T-cell (primary cell): Measurements from ENCODE around the gene AMDHD1. TPM values are rescaled to one million over a fixed set of nuclear protein-coding genes. Genes with fewer than 3 reads are reported as not detected.

Experiments used
- ATAC-seq, 4 experiments: fragments of 200-7000 bp in 3 of 4; fragments of 150-1000 bp in 1 of 4; cut with Tn5 transposase; replicated peaks in 1 of 4; 1 replicate in 3 of 4; 2 replicates in 1 of 4; pipeline ENCODE4 v1.10.0; 2021; ENCODE audit warnings: moderate library complexity in 3 of 4, mild to moderate bottlenecking in 2 of 4, moderate number of reproducible peaks in 1 of 4
- CTCF ChIA-PET, 2 donors: fragments of 300-600 bp; sonication (Branson Sonifier 250); formaldehyde crosslinking; loops; one replicate each; lab custom pipeline; 2022; ENCODE audit warnings: antibody characterized with exemption in 2 of 2; lab: Charles Lee
- POLR2A ChIA-PET, 2 donors: fragments of 300-600 bp; sonication (Branson Sonifier 250); formaldehyde crosslinking; loops; one replicate each; lab custom pipeline; 2022; ENCODE audit warnings: antibody characterized with exemption in 2 of 2; lab: Charles Lee
- DNase-seq, 35 experiments: peaks; one replicate each; pipeline versions ENCODE4 v3.0.0 to v3.0.0-alpha.2; 2013 to 2023
- H3K27ac ChIP-seq: one replicate; pipeline ENCODE4 v1.5.1; 2013; ENCODE audit warnings: low read length
- H3K27me3 ChIP-seq, 2 experiments: replicated peaks in 1 of 2; 1 replicate in 1 of 2; 2 replicates in 1 of 2; pipeline versions ENCODE4 v1.6.1 to v1.7.0; 2013; ENCODE audit warnings: low read length in 1 of 2, mixed read lengths in 1 of 2; ENCODE audit not compliant: control insufficient read depth in 2 of 2, insufficient read depth in 2 of 2; ENCODE audit errors: extremely low read depth in 1 of 2
- H3K36me3 ChIP-seq, 2 donors: 1 replicate in 1 of 2; 2 replicates in 1 of 2; pipeline versions ENCODE4 v1.6.1 to v1.7.0; 2013; ENCODE audit warnings: low read length in 1 of 2; ENCODE audit not compliant: control insufficient read depth in 2 of 2, insufficient read depth in 1 of 2; ENCODE audit errors: extremely low read depth in 1 of 2
- H3K4me1 ChIP-seq, 2 experiments: 1 replicate in 1 of 2; 2 replicates in 1 of 2; pipeline versions ENCODE4 v1.6.1 to v1.7.0; 2013; ENCODE audit warnings: low read length in 2 of 2, mixed read lengths in 1 of 2; ENCODE audit not compliant: insufficient read depth in 2 of 2, control insufficient read depth in 1 of 2; ENCODE audit errors: extremely low read depth in 1 of 2
- H3K4me3 ChIP-seq, 2 donors: 1 replicate in 1 of 2; 2 replicates in 1 of 2; pipeline versions ENCODE4 v1.5.1 to v1.7.0; 2013; ENCODE audit warnings: mild to moderate bottlenecking in 2 of 2, low read length in 1 of 2, moderate library complexity in 1 of 2; ENCODE audit not compliant: control insufficient read depth in 1 of 2; ENCODE audit errors: extremely low read depth in 1 of 2
- H3K9me3 ChIP-seq: 2 replicates; pipeline ENCODE4 v1.7.0; 2013
- H3K27ac Mint-ChIP-seq, 2 donors: one replicate each; pipeline ENCODE4 v1.8.0; 2020 to 2021; ENCODE audit warnings: mild to moderate bottlenecking in 2 of 2, mixed read lengths in 2 of 2
- H3K27me3 Mint-ChIP-seq, 2 donors: one replicate each; pipeline ENCODE4 v1.8.0; 2021 to 2022; ENCODE audit warnings: mixed read lengths in 2 of 2
- H3K36me3 Mint-ChIP-seq: one replicate; pipeline ENCODE4 v1.8.0; 2021; ENCODE audit warnings: mixed read lengths
- H3K4me1 Mint-ChIP-seq, 3 donors: one replicate each; pipeline ENCODE4 v1.8.0; 2020 to 2022; ENCODE audit warnings: mixed read lengths in 3 of 3, mild to moderate bottlenecking in 1 of 3
- H3K4me3 Mint-ChIP-seq, 3 donors: one replicate each; pipeline ENCODE4 v1.8.0; 2020 to 2022; ENCODE audit warnings: mild to moderate bottlenecking in 3 of 3, mixed read lengths in 3 of 3, moderate library complexity in 3 of 3
- H3K9me3 Mint-ChIP-seq, 3 donors: one replicate each; pipeline ENCODE4 v1.8.0; 2020 to 2022; ENCODE audit warnings: mixed read lengths in 3 of 3
- WGBS: methylation state at CpG from one replicate; pipeline ENCODE4 v1.1.5; 2013; ENCODE audit warnings: missing lambda C conversion rate; ENCODE audit not compliant: insufficient coverage; 5-methylcytosine and 5-hydroxymethylcytosine counted together
- total RNA-seq, 35 experiments: library from RNA in 6 of 35; stranded (reverse) in 6 of 35; fragments of 120-200 nt in 1 of 35; gene quantifications; one replicate each; pipeline versions ENCODE4 v1.2.1 to v1.2.4 and lab custom pipeline; 2013 to 2026

Gene AMDHD1
- total RNA-seq, 5 donors from 2014 or later (not counting 1 experiment from before 2014, with no cell fraction given) = 0.40 to 2.6 (median 1.2) TPM

DNA sequence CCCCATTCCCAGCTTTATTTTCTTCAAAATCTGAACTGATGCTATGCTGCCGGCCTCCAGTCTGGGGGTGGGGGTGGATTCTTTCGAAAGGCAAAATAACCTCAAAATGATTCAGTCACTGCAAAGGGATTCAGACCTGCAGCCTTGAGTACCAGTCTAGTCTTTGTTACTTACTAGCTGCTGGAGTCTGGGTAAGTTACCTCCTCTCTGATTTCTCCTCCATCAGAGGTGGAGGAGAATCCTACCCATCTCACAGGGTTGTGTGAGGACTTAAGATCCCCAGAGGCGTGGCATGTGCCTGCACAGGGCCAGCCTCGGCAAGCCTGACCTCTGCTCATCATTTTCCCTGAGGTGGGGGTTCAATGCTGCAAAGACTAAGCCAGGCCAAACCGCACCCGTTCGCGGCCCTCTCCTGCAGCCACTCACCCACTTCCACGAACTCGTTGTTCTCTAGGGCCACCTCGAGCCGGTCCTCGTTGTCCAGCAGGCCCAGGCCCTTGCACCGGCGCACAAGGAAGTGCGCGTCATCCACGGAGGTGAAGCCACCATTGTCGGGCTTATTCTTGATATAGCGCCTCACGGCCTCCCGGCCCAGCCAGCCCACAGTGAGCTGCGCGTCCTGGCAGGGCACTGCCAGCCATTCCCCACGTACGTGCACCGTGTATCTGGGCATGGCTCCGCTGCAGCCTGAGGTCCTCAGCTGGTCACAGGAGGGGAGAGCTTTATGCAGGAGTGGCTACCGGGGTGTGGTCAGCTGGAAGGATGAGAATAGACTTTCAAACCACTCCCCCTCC, 52.3 kb downstream of the AMDHD1 start:
- Mint-ChIP-seq H3K9me3 (no peaks in the 10 kb centered on the region), H3K27me3 (no peaks in the 10 kb centered on the region), H3K4me1 (peaks cover 3 to 5% (median 3%) of the 10 kb centered on the region in 3 donors), H3K4me3 (no peak overlapping the region), H3K36me3 (peaks cover 21% of the 10 kb centered on the region), H3K27ac (no peak overlapping the region)
- H3K4me3 ChIP-seq = no peak overlapping the region
- WGBS = 96% methylated on average over 21 of the region's 29 CpGs
- no peak for ATAC-seq
- POLR2A ChIA-PET = no interaction called here
- CTCF ChIA-PET = interaction anchor here in 1 of 2 donors (1.0 kb wide), 1 partner anchor 77 kb away, joined by 5 read pairs; no protein-coding TSS in a partner anchor
- no peak for DNase-seq
- no peaks in the 10 kb centered on the region for H3K27me3 ChIP-seq
- no peaks in the 10 kb centered on the region for H3K9me3 ChIP-seq
- H3K27ac ChIP-seq = no peak overlapping the region
- H3K36me3 ChIP-seq = peaks cover 0 to 3% of the 10 kb centered on the region in 2 donors
- no peaks in the 10 kb centered on the region for H3K4me1 ChIP-seq

- H3K9me3 ChIP-seq = no peaks in the 10 kb centered on the region
- no peak for DNase-seq
- no peak within 1 kb of the TSS for H3K4me3 ChIP-seq
- no peaks in the 10 kb centered on the region for H3K27me3 ChIP-seq
- 51% methylated on average over 5 of the region's 7 CpGs for WGBS
- ATAC-seq = no peak
- CTCF ChIA-PET = interaction anchor here in 1 of 2 donors (5.5 kb wide), 1 partner anchor 78 kb away, joined by 86 read pairs; no protein-coding TSS in a partner anchor
- no peak within 1 kb of the TSS for H3K27ac ChIP-seq
- no peaks in the 10 kb centered on the region for H3K4me1 ChIP-seq
- Mint-ChIP-seq H3K9me3 (no peaks in the 10 kb centered on the region), H3K27ac (no peak within 1 kb of the TSS), H3K4me3 (no peak within 1 kb of the TSS), H3K4me1 (peaks cover 3 to 5% (median 3%) of the 10 kb centered on the region in 3 donors), H3K36me3 (peaks cover 21% of the 10 kb centered on the region), H3K27me3 (no peaks in the 10 kb centered on the region)
- POLR2A ChIA-PET = no interaction called here
- peaks cover 2 to 3% of the 10 kb centered on the region in 2 donors for H3K36me3 ChIP-seq
These were observed 53.0 kb downstream of the AMDHD1 start, which contains the start of gene HAL for GRCh38 chr12:95996034-95996658. Gene HAL (minus strand): TSS chr12:95996344. CDS start chr12:95995910, 434 bp downstream.

GRCh38 chr12:95997276-95997675, 54.1 kb downstream of the AMDHD1 start:
- Histone ChIP-seq H3K4me3 (no peak overlapping the region), H3K27me3 (no peaks in the 10 kb centered on the region), H3K9me3 (no peaks in the 10 kb centered on the region), H3K36me3 (peaks cover 3 to 6% of the 10 kb centered on the region in 2 donors), H3K4me1 (no peaks in the 10 kb centered on the region), H3K27ac (no peak overlapping the region)
- no peak for ATAC-seq
- peaks cover 3 to 5% (median 3%) of the 10 kb centered on the region in 3 donors for H3K4me1 Mint-ChIP-seq
- POLR2A ChIA-PET = no interaction called here
- H3K36me3 Mint-ChIP-seq = peaks cover 18% of the 10 kb centered on the region
- 79% methylated on average over 3 of the region's 3 CpGs for WGBS
- no peak for DNase-seq
- CTCF ChIA-PET = interaction anchor here (0.5 to 5.5 kb wide), 7 partner anchors 10 to 880 kb away, joined by 3 to 86 read pairs (median 4); no protein-coding TSS in a partner anchor
- H3K27ac Mint-ChIP-seq = no peak overlapping the region
- no peaks in the 10 kb centered on the region for H3K9me3 Mint-ChIP-seq
- H3K4me3 Mint-ChIP-seq = no peak overlapping the region
- no peaks in the 10 kb centered on the region for H3K27me3 Mint-ChIP-seq

- H3K36me3 Mint-ChIP-seq = peaks cover 22% of the 10 kb centered on the region
- POLR2A ChIA-PET = no interaction called here
- 83% methylated on average over 1 of the region's 5 CpGs for WGBS
These were observed 54.9 kb downstream of the AMDHD1 start for GRCh38 chr12:95997911-95998510.

GRCh38 chr12:95998611-95999286, 55.6 kb downstream of the AMDHD1 start:
- ChIA-PET POLR2A (no interaction called here), CTCF (interaction anchor here (0.5 to 5.5 kb wide), 45 partner anchors 8 to 1790 kb away, joined by 3 to 86 read pairs (median 4); partner anchors contain the start of genes CCDC38 (in 2 of the 2), AMDHD1 (in 1 of the 2), METAP2 (in 1 of the 2) and SNRPF (in 1 of the 2))
- Mint-ChIP-seq H3K36me3 (peaks cover 19% of the 10 kb centered on the region), H3K9me3 (no peaks in the 10 kb centered on the region), H3K4me1 (peaks cover 3 to 5% (median 3%) of the 10 kb centered on the region in 3 donors), H3K4me3 (no peak overlapping the region), H3K27me3 (no peaks in the 10 kb centered on the region), H3K27ac (peak overlapping the region; percentile 1 to 56)
- Histone ChIP-seq H3K4me3 (no peak overlapping the region), H3K36me3 (peaks cover 3 to 17% of the 10 kb centered on the region in 2 donors), H3K4me1 (no peaks in the 10 kb centered on the region), H3K9me3 (no peaks in the 10 kb centered on the region), H3K27me3 (no peaks in the 10 kb centered on the region), H3K27ac (no peak overlapping the region)
- 32% methylated on average over 2 of the region's 7 CpGs for WGBS
- ATAC-seq = peak; percentile 84 to 99 (median 93)
- peak in 33 of 35 experiments; percentile 3 to 74 (median 32) for DNase-seq

More at GRCh38 chr12:95997911-95998510, 54.9 kb downstream of the AMDHD1 start:
- Mint-ChIP-seq H3K4me3 (no peak overlapping the region), H3K4me1 (peaks cover 3 to 5% (median 3%) of the 10 kb centered on the region in 3 donors), H3K27me3 (no peaks in the 10 kb centered on the region), H3K9me3 (no peaks in the 10 kb centered on the region), H3K27ac (peak overlapping the region in 1 of 2 donors; percentile 22)
- Histone ChIP-seq H3K27me3 (no peaks in the 10 kb centered on the region), H3K27ac (no peak overlapping the region), H3K4me1 (no peaks in the 10 kb centered on the region), H3K36me3 (peaks cover 3 to 11% of the 10 kb centered on the region in 2 donors), H3K4me3 (no peak overlapping the region), H3K9me3 (no peaks in the 10 kb centered on the region)
- DNase-seq (no peak), ATAC-seq (no peak)
- CTCF ChIA-PET = interaction anchor here (0.6 to 5.5 kb wide), 40 partner anchors 8 to 1790 kb away, joined by 3 to 86 read pairs (median 4); partner anchors contain the start of genes CCDC38 (in 2 of the 2), AMDHD1 (in 1 of the 2), METAP2 (in 1 of the 2) and SNRPF (in 1 of the 2)
